ENCODE measurements around the gene ADAMTS9.

GRCh38 chr3:64680334-64680733, 7.5 kb downstream of the ADAMTS9 start:
- no peak for TF ChIP-seq JUN (IDR thresholded peaks at IDR 0.05)
- no peak for TF ChIP-seq CBX2 (IDR thresholded peaks at IDR 0.05; ENCODE audit: borderline replicate concordance, low read depth)
- no peak for TF ChIP-seq ELK1 (IDR thresholded peaks at IDR 0.05; ENCODE audit: low read depth, low read length)
- TF ChIP-seq, protein P1, sequence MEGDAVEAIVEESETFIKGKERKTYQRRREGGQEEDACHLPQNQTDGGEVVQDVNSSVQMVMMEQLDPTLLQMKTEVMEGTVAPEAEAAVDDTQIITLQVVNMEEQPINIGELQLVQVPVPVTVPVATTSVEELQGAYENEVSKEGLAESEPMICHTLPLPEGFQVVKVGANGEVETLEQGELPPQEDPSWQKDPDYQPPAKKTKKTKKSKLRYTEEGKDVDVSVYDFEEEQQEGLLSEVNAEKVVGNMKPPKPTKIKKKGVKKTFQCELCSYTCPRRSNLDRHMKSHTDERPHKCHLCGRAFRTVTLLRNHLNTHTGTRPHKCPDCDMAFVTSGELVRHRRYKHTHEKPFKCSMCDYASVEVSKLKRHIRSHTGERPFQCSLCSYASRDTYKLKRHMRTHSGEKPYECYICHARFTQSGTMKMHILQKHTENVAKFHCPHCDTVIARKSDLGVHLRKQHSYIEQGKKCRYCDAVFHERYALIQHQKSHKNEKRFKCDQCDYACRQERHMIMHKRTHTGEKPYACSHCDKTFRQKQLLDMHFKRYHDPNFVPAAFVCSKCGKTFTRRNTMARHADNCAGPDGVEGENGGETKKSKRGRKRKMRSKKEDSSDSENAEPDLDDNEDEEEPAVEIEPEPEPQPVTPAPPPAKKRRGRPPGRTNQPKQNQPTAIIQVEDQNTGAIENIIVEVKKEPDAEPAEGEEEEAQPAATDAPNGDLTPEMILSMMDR (IDR thresholded peaks at IDR 0.05): no peak
- no peak for TF ChIP-seq ZSCAN20 (CRISPR knock-in tag; IDR thresholded peaks at IDR 0.05)
